NCI-H1417 treated with DMSO at 0.1 percent for 48 hours (cell line): ENCODE data around the gene CES3.
"Not testable (repeated sequence)": the region's sequence is repeated elsewhere in the genome, so short reads cannot be mapped to it uniquely, and the experiment has no call there.

Experiments used
- DNase-seq: peaks from one replicate; lab custom pipeline; 2025; lab: John Stamatoyannopoulos, UW

CES3 gene

DNA sequence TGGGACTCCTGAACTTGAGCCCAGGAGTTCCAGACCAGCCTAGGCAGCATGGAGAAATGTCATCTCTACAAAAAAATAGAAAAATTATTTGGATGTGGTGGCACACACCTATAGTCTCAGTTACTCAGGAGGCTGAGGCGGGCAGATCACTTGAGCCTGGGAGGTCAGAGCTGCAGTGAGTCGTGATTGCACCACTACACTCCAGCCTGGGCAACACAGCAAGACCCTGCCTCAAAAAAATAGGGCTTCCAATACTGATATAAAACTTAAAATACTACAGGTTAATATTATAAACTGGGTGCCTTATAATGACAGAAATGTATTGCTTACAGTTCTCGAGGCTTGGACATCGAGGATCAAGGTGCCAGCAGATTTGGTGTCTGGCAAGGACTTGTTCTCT is 15.1 kb upstream of the CES3 start:
- no peak for DNase-seq

DNA sequence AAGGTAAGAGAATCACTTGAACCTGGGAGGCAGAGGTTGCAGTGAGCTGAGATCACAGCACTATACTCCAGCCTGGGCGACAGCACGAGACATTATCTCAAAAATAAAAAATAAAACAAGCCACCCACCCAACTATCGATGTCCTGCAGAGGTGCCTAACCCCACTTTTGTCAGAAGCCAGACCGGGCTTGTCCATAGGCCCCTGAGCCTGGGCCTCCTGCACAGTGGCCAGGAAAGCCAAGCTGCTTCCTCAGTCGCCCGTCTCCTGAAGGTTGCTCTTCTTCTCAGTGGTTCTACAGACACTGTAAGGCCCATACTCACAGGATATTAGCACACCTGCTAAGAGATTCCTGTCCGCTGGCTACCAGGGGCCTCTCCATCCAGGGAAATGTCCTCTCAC is 14.5 kb upstream of the CES3 start:
- no peak for DNase-seq

DNA sequence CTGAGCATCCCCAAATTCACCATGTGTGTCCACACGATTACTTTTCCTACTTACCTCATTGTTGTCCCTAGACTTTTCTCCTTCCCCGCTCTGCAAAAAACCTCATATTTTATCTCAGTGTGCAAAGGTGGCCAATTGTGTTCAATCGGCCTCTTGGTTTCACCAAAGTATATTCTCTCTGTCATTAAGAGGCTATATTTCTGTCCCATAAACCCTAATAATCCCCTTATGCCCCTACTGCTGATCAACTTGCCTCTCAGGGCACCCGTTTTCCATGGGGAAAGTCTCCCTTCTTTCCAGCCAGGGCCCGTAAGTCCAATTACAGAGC is 14.1 kb upstream of the CES3 start:
- DNase-seq: no peak

GRCh38 chr16:66947302-66948065 is 13.6 kb upstream of the CES3 start:
- peak; percentile 30 for DNase-seq

DNA sequence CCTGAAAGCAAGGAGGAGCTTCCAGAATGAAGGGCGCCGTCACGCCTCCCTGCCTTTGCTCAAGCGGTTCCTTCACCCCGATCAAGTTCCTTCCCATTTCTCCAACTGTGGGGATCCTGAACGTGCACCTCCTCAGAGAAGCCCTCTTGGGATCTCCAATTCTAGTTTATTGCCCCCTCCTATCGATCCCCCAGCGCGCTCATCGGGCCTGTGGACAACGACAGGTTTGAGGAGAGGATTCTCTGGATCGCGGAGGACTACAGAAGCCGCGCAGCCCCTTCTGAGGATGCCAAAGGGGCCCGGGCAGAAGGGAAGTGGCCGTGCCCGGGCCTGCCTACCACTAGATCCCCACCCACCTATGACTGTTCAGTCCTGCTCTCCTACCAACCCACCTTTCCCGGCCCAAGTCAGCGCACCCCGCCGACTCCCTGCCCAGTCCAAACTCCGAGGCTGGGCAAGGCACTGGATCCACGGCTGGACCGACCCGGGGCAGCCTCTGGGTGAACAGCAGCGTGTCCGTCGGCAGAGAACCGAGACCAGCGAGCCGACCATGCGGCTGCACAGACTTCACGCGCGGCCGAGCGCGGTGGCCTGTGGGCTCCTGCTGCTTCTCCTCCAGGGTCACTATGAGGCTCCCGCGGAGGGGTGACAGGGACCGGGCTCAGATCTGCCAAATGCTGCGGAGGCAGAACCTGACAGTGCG is 12.8 kb upstream of the CES3 start:
- no peak for DNase-seq

DNA sequence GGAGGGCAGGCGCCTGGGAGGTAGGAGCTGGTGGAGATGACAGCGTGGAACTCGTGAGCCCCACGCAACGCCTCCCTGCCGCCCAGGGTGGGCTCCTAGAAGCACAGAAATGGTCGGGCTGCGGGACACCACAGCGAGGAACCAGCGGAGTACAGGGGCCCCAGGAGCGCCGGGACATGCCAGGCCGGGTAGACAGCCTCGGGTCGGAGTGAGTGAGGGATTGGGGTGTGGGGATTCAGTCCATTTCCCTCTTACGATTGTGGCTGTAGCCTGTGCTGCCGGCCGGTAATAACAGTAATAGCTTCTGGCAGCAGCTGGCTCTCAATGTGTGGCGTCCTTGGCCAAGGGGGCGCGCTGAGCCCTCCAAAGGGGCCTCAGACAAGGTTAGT is 12.2 kb upstream of the CES3 start:
- DNase-seq: no peak

GRCh38 chr16:66949472-66949871 is 11.6 kb upstream of the CES3 start:
- no peak for DNase-seq

DNA sequence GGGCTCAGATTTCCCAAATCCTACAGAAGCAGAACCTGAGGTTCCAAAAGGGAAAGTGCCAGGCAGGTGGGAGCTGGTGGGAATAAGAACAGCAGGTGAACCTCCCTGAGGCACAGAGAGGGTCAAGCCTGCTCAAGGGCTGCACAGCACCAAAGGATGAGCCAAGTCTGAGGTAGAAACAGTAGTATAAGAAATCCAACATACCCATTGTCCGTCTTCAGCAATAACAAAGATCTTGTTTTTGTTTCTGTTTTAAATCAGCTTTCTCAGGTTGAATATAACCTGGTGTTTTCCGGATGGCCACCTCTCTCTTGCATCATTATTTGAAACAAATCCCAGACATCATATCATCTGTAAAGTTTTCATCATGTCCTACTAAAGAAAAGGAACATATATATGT is 10.6 kb upstream of the CES3 start:
- DNase-seq: no peak

GRCh38 chr16:66950971-66951790 is 9.9 kb upstream of the CES3 start:
- no peak for DNase-seq

DNA sequence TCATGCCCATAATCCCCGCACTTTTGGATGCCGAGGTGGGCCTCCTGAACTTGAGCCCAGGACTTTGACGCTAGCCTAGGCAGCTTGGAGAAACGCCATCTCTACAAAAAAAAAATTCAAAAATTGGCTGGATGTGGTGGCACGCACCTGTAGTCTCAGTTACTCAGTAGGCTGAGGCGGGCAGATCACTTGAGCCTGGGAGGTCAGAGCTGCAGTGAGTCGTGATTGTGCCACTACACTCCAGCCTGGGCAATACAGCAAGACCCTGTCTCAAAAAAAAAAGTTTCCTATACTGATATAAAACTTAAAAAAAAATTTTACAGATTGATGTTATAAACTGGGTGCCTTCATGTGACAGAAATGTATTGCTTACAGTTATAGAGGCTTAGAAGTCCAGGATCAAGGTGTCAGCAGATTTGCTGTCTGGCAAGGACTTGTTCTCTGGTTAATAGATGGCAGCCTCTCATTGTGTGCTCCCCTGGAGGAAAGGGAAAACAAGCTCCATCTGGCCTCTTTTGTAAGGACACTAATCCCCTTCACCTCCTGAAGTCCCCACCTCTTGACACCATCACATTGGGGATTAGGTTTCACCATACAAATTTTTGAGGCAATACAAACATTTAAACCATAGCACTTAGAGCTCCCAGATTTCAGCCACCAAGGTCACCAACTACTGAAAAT is 8.5 kb upstream of the CES3 start:
- no peak for DNase-seq

- no peak for DNase-seq
Observed at GRCh38 chr16:66953462-66954096, 7.5 kb upstream of the CES3 start.

GRCh38 chr16:66954097-66954659 is 6.9 kb upstream of the CES3 start:
- DNase-seq: peak; percentile 17

GRCh38 chr16:66955363-66956153 is 5.5 kb upstream of the CES3 start:
- DNase-seq: not testable (repeated sequence)

DNA sequence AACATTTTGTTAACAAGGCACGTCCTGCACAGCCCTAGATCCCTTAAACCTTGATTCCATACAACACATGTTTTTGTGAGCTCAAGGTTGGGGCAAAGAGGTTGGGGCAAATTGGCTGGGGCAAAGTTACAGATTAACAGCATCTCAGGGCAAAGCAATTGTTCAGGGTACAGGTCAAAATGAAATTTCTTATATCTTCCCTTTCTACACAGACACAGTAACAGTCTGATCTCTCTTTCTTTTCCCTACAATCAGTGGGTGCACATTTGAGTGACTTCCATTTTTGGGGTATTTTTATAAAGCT is 5.0 kb upstream of the CES3 start:
- not testable (repeated sequence) for DNase-seq

GRCh38 chr16:66958857-66959703 is 2.0 kb upstream of the CES3 start:
- DNase-seq: no peak

DNA sequence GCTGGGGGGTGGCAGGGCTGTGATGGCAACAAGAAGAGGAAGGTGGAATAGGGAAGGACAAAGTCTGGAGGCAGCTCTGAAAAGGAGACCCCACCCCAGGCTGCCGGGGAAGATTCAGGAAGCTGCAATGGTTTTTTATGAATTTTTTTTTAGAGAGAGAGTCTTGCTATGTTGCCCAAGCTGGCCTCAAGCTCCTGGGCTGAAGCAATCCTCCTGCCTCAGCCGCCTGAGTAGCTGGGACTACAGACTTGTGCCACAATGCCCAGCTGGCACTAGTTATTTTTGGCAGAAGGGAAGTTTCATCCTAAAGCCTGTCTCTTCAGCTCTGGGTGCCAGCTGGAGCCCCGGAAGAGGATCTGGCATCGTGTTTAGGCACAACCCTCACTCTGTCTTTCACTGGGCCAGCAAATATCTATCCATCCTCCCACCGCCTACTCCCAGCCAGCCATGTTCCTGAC is 1.3 kb upstream of the CES3 start:
- no peak for DNase-seq

DNA sequence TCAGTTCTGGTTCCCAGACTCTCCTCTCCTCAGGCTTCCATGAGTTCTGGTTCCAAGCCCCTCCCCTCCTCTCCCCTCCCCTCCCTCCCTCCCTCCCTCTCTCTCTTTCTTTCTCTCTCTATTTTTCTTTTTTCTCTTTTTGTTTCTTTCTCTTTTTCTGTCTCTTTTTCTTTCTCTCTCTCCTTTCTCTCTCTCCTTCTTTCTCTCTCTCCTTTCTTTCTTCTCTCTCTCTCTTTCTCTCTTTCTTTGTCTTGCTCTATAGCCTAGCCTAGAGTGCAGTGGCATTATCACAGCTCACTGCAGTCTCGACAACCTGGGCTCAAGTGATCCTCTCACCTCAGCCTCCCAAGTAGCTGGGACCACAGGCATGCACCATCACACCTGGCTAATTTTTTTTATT is 796 bp upstream of the CES3 start:
- no peak for DNase-seq

DNA sequence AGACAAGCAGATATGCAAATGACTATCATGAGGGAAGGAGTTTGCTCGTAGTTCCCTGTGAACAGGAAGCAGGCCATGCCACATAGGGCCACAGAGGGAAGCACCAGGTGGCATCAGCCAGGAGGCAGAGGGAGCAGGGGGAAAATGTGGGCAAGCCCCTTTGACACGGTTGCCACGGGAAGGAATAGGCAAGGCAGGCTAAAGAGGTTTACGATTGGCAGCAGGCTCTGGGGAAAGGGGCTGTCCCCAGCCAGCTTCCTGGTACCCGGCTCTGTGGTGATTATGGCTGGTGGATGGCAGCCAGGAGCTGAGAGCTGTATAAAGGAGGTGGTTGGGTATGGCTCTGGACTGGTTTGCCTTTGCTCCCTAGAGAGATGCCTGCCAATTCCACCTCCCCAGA is 848 bp downstream of the CES3 start:
- no peak for DNase-seq

- DNase-seq: no peak
Observed at GRCh38 chr16:66964049-66964448, 3.0 kb downstream of the CES3 start.

DNA sequence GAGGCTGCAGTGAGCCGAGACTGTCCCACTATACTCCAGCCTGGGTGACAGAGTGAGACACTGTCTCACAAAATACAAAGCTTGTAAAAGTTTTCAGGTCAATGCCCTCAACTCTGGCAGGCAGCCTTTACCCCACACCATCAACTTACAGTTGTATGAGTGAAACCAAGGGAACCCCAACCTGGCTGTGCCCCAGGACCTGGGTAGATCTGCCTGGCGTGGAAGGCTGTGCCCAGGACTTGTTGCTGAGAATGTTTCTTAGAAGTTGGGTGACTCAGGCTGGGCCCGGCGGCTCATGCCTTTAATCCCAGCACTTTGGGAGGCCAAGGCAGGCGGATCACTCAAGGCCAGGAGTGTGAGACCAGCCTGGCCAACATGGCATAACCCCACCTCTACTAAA is 7.8 kb downstream of the CES3 start:
- DNase-seq: no peak
